Trophoblast cell (in vitro differentiated cells and primary cell): Measurements from ENCODE around the gene GAP43.

ENCODE experiments used
- DNase-seq, 2 donors: peaks; one replicate each; pipeline ENCODE4 v3.0.0-alpha.2; 2016
- H2AFZ ChIP-seq: 2 replicates; pipeline ENCODE4 v1.6.1; 2013; ENCODE audit warnings: low read length, moderate library complexity, mild to moderate bottlenecking; ENCODE audit not compliant: insufficient read depth, poor library complexity
- H2AK5ac ChIP-seq: 2 replicates; pipeline ENCODE4 v1.6.1; 2013; ENCODE audit warnings: mild to moderate bottlenecking, low read length
- H2BK120ac ChIP-seq: 2 replicates; pipeline ENCODE4 v1.6.1; 2013; ENCODE audit warnings: low read length, mild to moderate bottlenecking, moderate library complexity; ENCODE audit not compliant: insufficient read depth, poor library complexity
- H2BK12ac ChIP-seq: 2 replicates; pipeline ENCODE4 v1.6.1; 2013; ENCODE audit warnings: mild to moderate bottlenecking, low read length, moderate library complexity
- H2BK5ac ChIP-seq: 2 replicates; pipeline ENCODE4 v1.6.1; 2013; ENCODE audit warnings: low read length, low read depth, moderate library complexity, mild to moderate bottlenecking; ENCODE audit not compliant: poor library complexity
- H3K14ac ChIP-seq: 2 replicates; pipeline ENCODE4 v1.6.1; 2013; ENCODE audit warnings: mild to moderate bottlenecking, low read length
- H3K18ac ChIP-seq: 2 replicates; pipeline ENCODE4 v1.6.1; 2013; ENCODE audit warnings: mild to moderate bottlenecking, low read length
- H3K23ac ChIP-seq: 2 replicates; pipeline ENCODE4 v1.6.1; 2013; ENCODE audit warnings: low read length
- H3K27ac ChIP-seq: 2 replicates; pipeline ENCODE4 v1.5.1; 2013; ENCODE audit warnings: low read depth, mild to moderate bottlenecking, inconsistent platforms, low read length, moderate library complexity
- H3K27me3 ChIP-seq: 2 replicates; pipeline ENCODE4 v1.6.1; 2013; ENCODE audit warnings: inconsistent platforms, mild to moderate bottlenecking, low read length, moderate library complexity; ENCODE audit not compliant: insufficient read depth
- H3K36me3 ChIP-seq, 2 experiments: 1 replicate in 1 of 2; 2 replicates in 1 of 2; pipeline ENCODE4 v1.6.1; 2013; ENCODE audit warnings: low read length in 2 of 2, mild to moderate bottlenecking in 2 of 2, moderate library complexity in 1 of 2; ENCODE audit not compliant: insufficient read depth in 2 of 2, control insufficient read depth in 1 of 2
- H3K4ac ChIP-seq: 2 replicates; pipeline ENCODE4 v1.6.1; 2013; ENCODE audit warnings: low read depth, mild to moderate bottlenecking, low read length, moderate library complexity
- H3K4me1 ChIP-seq, 2 experiments: 1 replicate in 1 of 2; 2 replicates in 1 of 2; pipeline ENCODE4 v1.6.1; 2013; ENCODE audit warnings: low read length in 2 of 2, mild to moderate bottlenecking in 2 of 2, moderate library complexity in 1 of 2; ENCODE audit not compliant: insufficient read depth in 2 of 2, control insufficient read depth in 1 of 2
- H3K4me2 ChIP-seq: 2 replicates; pipeline ENCODE4 v1.6.1; 2013; ENCODE audit warnings: inconsistent platforms, mild to moderate bottlenecking, low read length, moderate library complexity
- H3K4me3 ChIP-seq: 2 replicates; pipeline ENCODE4 v1.5.1; 2013; ENCODE audit warnings: mild to moderate bottlenecking, low read depth, low read length, inconsistent platforms
- H3K79me1 ChIP-seq: one replicate; pipeline ENCODE4 v1.6.1; 2013; ENCODE audit warnings: low read length
- H3K79me2 ChIP-seq: 2 replicates; pipeline ENCODE4 v1.6.1; 2013; ENCODE audit warnings: low read length, mild to moderate bottlenecking; ENCODE audit not compliant: control insufficient read depth, insufficient read depth, poor library complexity
- H3K9ac ChIP-seq: 2 replicates; pipeline ENCODE4 v1.6.1; 2013; ENCODE audit warnings: mild to moderate bottlenecking, low read length
- H3K9me3 ChIP-seq: 2 replicates; pipeline ENCODE4 v1.6.1; 2013; ENCODE audit warnings: low read depth, mild to moderate bottlenecking, control low read depth, inconsistent platforms, low read length; ENCODE audit not compliant: insufficient read depth
- H4K12ac ChIP-seq: 2 replicates; pipeline ENCODE4 v1.6.1; 2013; ENCODE audit warnings: low read depth, mild to moderate bottlenecking, low read length, moderate library complexity
- H4K8ac ChIP-seq: 2 replicates; pipeline ENCODE4 v1.6.1; 2013; ENCODE audit warnings: low read depth, mild to moderate bottlenecking, low read length, moderate library complexity
- H4K91ac ChIP-seq: one replicate; pipeline ENCODE4 v1.6.1; 2013; ENCODE audit warnings: low read depth, mild to moderate bottlenecking, low read length, moderate library complexity
- WGBS: extraction: QIAGEN DNeasy Blood & Tissue Kit; methylation state at CpG from one replicate; pipeline ENCODE4 v1.1.7; 2013; ENCODE audit warnings: missing lambda C conversion rate; ENCODE audit not compliant: insufficient read length, insufficient coverage; ENCODE audit errors: extremely low coverage; 5-methylcytosine and 5-hydroxymethylcytosine counted together

The GAP43 gene

DNA sequence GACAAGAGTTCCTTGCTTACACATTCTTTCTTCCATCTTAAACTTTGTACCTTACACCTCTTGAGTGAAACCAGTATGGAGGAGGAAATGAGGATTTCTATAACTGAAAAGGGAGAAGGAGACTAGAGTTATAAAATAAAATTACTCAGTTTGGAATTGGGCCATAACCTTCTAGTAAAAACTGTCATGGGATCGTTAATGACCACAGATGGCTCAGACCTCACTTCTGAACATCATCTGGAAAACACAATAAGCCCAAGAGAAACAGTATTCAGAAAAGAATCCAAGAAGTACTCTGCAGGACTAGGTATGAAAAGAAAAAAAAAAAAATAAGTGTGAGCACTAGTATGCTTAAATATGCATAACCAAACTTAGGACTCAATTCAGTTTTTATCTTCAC is 12.1 kb downstream of the GAP43 start:
- no peaks in the 10 kb centered on the region for H3K36me3 ChIP-seq
- no peak overlapping the region for H2AFZ ChIP-seq
- no peaks in the 10 kb centered on the region for H3K27me3 ChIP-seq
- H4K12ac ChIP-seq = no peak overlapping the region
- H2BK5ac ChIP-seq = no peak overlapping the region
- no peak overlapping the region for H2BK12ac ChIP-seq
- H3K4me1 ChIP-seq = no peaks in the 10 kb centered on the region
- no peak overlapping the region for H3K27ac ChIP-seq
- no peak overlapping the region for H3K14ac ChIP-seq
- H2BK120ac ChIP-seq = no peak overlapping the region
- no peak overlapping the region for H2AK5ac ChIP-seq
- no peak for DNase-seq
- no peak overlapping the region for H4K8ac ChIP-seq
- no peak overlapping the region for H3K23ac ChIP-seq
- no peak overlapping the region for H3K4me3 ChIP-seq
- H3K4ac ChIP-seq = no peak overlapping the region
- no peaks in the 10 kb centered on the region for H3K79me1 ChIP-seq
- H3K79me2 ChIP-seq = no peaks in the 10 kb centered on the region
- H3K9me3 ChIP-seq = no peaks in the 10 kb centered on the region
- H3K9ac ChIP-seq = no peak overlapping the region
- H4K91ac ChIP-seq = no peak overlapping the region
- WGBS = no CpG with 5 or more reads among the region's 1 CpG
- no peak overlapping the region for H3K4me2 ChIP-seq
- no peak overlapping the region for H3K18ac ChIP-seq

DNA sequence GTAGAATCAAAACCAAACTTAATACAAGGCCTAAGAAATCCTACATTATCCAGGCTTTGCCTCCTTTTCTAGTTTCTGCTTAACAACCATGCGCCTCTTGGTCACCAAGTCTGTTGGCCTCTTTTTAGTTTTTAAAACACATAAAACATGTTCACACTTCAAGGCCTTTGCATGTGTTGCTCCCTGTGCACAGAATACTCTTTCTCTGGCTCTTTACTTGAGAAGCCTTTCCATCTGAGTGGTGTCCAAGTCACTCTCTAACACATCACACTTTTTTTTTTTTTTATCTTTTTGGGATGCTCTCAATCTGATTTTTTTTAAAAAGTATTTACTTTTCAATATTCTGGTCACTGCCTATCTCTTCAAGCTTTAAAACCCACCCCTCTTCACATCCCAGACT is 14.9 kb downstream of the GAP43 start:
- Histone ChIP-seq H3K9me3 (no peaks in the 10 kb centered on the region), H2BK120ac (no peak overlapping the region), H3K18ac (no peak overlapping the region), H2BK12ac (no peak overlapping the region), H3K79me2 (no peaks in the 10 kb centered on the region), H2AFZ (no peak overlapping the region), H3K4me3 (no peak overlapping the region), H3K23ac (no peak overlapping the region), H3K4me1 (no peaks in the 10 kb centered on the region), H2AK5ac (no peak overlapping the region), H4K12ac (no peak overlapping the region), H3K4ac (no peak overlapping the region), H3K9ac (no peak overlapping the region), H4K8ac (no peak overlapping the region), H3K27ac (no peak overlapping the region), H3K14ac (no peak overlapping the region), H3K4me2 (no peak overlapping the region), H3K79me1 (no peaks in the 10 kb centered on the region), H3K27me3 (no peaks in the 10 kb centered on the region), H3K36me3 (no peaks in the 10 kb centered on the region), H2BK5ac (no peak overlapping the region), H4K91ac (no peak overlapping the region)
- no peak for DNase-seq
- WGBS = no CpG with 5 or more reads among the region's 1 CpG

DNA sequence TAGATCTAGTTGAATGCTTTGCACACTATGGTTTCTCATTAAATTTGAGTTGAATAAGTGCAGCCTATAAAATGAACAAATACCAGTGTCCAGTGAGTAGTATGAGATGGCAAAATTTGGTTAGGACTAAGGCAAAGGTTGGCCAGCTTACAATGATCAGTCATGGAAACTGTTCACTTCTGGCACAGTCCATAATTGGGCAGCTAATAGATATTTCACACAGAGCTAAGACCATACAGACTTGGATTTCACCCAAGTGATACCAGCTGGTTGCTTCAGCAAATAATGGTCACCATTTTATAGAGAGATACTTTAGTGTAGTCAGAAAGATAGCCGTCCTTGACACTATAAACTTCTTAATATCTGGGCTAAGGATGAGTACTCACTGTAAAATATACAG is 15.7 kb downstream of the GAP43 start:
- no CpG with 5 or more reads among the region's 1 CpG for WGBS
- H2BK12ac ChIP-seq = no peak overlapping the region
- no peak overlapping the region for H2BK5ac ChIP-seq
- no peak overlapping the region for H4K12ac ChIP-seq
- no peak overlapping the region for H2AK5ac ChIP-seq
- H3K4ac ChIP-seq = no peak overlapping the region
- no peaks in the 10 kb centered on the region for H3K9me3 ChIP-seq
- no peaks in the 10 kb centered on the region for H3K79me2 ChIP-seq
- no peak overlapping the region for H3K23ac ChIP-seq
- no peak overlapping the region for H2AFZ ChIP-seq
- no peaks in the 10 kb centered on the region for H3K4me1 ChIP-seq
- H3K14ac ChIP-seq = no peak overlapping the region
- H3K79me1 ChIP-seq = no peaks in the 10 kb centered on the region
- no peak overlapping the region for H3K9ac ChIP-seq
- H3K27me3 ChIP-seq = no peaks in the 10 kb centered on the region
- H3K18ac ChIP-seq = no peak overlapping the region
- DNase-seq = no peak
- H3K4me3 ChIP-seq = no peak overlapping the region
- H4K8ac ChIP-seq = no peak overlapping the region
- no peak overlapping the region for H2BK120ac ChIP-seq
- H3K4me2 ChIP-seq = no peak overlapping the region
- no peak overlapping the region for H4K91ac ChIP-seq
- H3K36me3 ChIP-seq = no peaks in the 10 kb centered on the region
- no peak overlapping the region for H3K27ac ChIP-seq

DNA sequence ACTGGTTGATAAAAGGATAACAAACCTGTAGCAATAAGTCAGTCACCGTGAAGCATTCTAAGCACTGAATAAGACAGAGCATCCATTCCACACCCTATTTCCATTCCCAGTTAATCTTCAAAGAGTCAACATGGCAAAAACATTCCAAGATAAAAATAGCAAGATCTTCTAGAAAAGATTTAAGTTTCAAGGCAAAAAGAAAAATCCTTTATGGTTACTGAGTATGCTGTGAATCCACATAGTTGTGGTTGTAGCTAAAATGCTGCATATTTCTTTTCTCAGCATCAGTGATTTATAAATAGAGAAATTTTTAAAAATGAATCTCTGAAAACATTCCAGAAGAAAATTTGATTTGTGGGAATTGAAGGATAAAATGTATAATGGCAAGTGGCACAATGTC is 21.1 kb downstream of the GAP43 start:
- H4K12ac ChIP-seq = no peak overlapping the region
- H3K27me3 ChIP-seq = no peaks in the 10 kb centered on the region
- DNase-seq = no peak
- no peak overlapping the region for H3K23ac ChIP-seq
- H3K36me3 ChIP-seq = no peaks in the 10 kb centered on the region
- no peak overlapping the region for H3K18ac ChIP-seq
- no peak overlapping the region for H4K91ac ChIP-seq
- no peak overlapping the region for H3K4ac ChIP-seq
- H3K9ac ChIP-seq = no peak overlapping the region
- H3K27ac ChIP-seq = no peak overlapping the region
- H4K8ac ChIP-seq = no peak overlapping the region
- WGBS = no CpG with 5 or more reads among the region's 1 CpG
- no peak overlapping the region for H2BK120ac ChIP-seq
- no peak overlapping the region for H3K14ac ChIP-seq
- H3K79me1 ChIP-seq = no peaks in the 10 kb centered on the region
- H2AFZ ChIP-seq = no peak overlapping the region
- H3K4me2 ChIP-seq = no peak overlapping the region
- H3K4me3 ChIP-seq = no peak overlapping the region
- H2AK5ac ChIP-seq = no peak overlapping the region
- H3K4me1 ChIP-seq = no peaks in the 10 kb centered on the region
- H2BK12ac ChIP-seq = no peak overlapping the region
- no peaks in the 10 kb centered on the region for H3K9me3 ChIP-seq
- H3K79me2 ChIP-seq = no peaks in the 10 kb centered on the region
- H2BK5ac ChIP-seq = no peak overlapping the region
